GM12892 (cell line): ENCODE results near the gene DNAH10.

Experiments used
- POLR2A ChIP-seq: IDR thresholded peaks from 2 replicates; pipeline ENCODE4 v1.6.1; 2011; ENCODE audit warnings: low read depth, low read length, control low read depth
- POLR2AphosphoS5 ChIP-seq: IDR thresholded peaks from 2 replicates; pipeline ENCODE4 v1.6.1; 2011; ENCODE audit warnings: low read depth, low read length, control low read depth
- TAF1 ChIP-seq: IDR thresholded peaks from 2 replicates; pipeline ENCODE4 v1.6.1; 2011; ENCODE audit warnings: low read depth, mild to moderate bottlenecking, control low read depth, low read length, borderline replicate concordance

- TF ChIP-seq POLR2A (no peak), POLR2AphosphoS5 (no peak), TAF1 (no peak)
These were observed 20.0 kb upstream of the DNAH10 start for GRCh38 chr12:123741937-123742572.
